DMS114 treated with DMSO at 0.1 percent for 48 hours (cell line): Measurements from ENCODE around the gene CYP4F12.

Experiments used
- DNase-seq: peaks from one replicate; lab custom pipeline; 2025; ENCODE audit not compliant: unreplicated experiment; lab: John Stamatoyannopoulos, UW

Gene CYP4F12

DNA sequence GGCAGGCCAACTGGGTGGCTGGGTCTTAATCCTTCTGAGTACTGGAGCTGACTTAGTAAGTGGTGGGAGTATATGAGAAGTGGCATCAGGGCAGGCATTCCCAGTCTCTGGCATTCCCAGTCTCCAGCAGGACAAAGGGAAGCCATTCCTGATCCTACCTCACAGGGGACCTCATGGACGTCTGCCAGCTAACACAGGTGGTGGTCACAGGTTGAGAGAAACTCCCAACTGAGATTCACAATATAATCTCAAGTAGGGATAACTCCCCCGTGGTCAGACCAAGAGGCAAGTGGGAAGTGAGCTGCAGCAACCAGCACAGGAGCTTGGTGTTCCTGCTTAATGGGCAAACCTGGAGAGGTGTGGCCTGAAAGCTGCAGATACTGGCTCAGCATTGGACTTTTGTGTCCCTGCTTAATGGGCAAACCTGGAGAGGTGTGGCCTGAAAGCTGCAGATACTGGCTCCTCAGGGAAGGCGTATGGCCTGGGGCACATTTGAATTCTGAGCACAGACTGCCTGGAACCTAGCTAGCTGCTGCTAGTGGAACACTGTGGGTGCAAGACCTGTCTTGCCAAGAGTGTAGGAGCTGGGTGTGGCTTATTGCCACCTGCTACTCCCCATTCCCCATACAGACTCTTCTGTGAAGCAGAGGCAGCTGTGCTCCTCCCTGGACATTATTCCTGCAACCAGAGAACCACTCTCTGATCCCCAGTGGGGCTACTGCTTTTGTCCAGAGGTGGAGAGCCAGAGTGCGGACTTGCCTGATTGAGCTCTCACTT, 29.1 kb downstream of the CYP4F12 start:
- no peak for DNase-seq

DNA sequence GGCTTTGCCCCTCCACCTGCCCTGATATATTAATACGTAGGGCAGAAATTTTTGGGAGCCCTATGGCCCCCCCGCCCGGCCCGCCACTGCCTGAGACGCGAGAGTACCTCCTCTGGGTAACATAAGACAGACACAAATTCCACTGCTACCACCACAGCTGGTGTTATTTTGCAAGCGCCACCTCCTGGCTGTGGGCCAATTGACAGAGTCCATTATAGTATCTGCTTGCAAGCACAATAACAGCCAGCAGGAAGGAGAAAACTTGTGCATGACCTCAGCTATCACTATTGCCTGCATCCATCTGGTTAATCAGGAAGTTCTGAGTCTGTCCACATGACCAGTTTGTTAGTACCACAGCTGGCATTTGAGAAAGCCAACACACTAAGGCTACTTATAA, 29.6 kb downstream of the CYP4F12 start:
- no peak for DNase-seq

DNA sequence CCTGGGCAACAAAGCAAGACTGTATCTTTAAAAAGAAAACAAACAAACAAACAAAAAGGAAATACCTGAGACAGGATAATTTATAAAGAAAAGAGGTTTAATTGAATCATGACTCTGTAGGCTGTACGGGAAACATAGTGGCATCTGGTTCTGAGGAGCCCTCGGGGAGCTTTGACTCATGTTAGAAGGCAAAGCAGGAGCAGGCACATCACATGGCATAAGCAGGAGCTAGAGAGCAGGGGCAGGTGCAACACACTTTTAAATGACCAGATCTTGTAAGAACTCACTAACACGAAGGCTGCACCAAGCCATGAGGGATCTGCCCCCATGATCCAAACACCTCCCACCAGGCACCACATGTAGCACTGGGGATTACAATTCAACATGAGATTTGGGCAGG, 41.8 kb downstream of the CYP4F12 start:
- no peak for DNase-seq

DNA sequence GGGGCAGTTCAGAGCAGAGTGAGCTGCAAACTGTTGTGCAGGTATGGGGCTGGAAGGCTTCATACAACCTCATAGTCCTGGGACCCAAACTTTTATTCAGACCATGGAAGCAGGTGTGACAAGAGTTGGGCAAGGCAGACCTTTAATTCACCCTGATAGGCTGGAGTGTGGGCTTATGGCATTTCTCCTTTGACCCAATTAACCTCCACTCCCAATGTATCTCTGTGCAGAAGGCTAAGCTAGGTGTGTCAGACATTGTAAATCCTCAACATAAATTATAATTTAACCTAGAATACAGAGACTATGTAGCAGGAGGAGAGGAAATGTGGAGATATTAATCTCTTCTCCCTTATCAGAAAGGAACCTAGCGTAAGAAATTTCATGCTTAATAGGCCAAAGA, 42.8 kb downstream of the CYP4F12 start:
- no peak for DNase-seq

DNA sequence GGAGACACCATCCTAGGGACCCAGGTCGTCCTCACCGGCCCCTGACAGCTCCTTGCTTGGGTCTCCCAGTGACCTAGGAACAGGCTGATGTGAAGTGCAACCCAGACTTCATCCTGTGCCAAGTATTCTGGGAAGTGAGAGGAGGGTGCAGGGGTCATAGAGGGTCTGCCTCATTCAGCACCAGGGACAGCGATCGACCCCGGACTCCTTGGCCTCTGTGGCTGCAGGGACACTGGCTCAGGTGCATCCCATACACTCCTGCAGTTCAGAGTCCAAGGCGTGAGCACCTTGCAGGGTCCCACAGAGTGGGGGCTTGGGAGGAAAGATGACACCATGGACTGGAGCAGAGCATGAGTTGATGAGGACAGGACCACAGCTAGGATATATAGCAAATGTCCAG, 44.9 kb downstream of the CYP4F12 start:
- DNase-seq = no peak

- DNase-seq = no peak
Measured at GRCh38 chr19:15721268-15721667, 48.4 kb downstream of the CYP4F12 start.

GRCh38 chr19:15722956-15723355, 50.1 kb downstream of the CYP4F12 start:
- no peak for DNase-seq

DNA sequence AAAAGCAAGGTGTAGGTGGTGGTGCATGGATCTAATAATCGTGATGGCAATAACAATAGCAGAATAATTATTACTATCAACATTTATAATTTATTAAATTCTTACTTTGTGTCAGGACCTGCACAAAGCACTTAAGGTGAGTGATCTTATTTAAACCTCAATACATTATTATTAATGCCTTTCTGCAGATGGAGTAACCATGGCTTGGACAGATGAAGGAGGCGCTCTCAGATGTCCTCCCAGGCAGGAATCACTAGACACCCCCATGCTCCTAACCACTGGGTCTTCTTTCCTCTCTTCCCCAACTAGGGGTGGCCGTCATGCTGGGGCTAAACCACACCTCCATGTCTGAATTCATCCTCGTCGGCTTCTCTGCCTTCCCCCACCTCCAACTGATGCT, 54.8 kb downstream of the CYP4F12 start, which contains the start of gene OR10H2:
Gene OR10H2 (plus strand): TSS at position 301 of the 400 bp plus-strand sequence. CDS start 20 bp downstream, at position 321.
- DNase-seq = no peak

DNA sequence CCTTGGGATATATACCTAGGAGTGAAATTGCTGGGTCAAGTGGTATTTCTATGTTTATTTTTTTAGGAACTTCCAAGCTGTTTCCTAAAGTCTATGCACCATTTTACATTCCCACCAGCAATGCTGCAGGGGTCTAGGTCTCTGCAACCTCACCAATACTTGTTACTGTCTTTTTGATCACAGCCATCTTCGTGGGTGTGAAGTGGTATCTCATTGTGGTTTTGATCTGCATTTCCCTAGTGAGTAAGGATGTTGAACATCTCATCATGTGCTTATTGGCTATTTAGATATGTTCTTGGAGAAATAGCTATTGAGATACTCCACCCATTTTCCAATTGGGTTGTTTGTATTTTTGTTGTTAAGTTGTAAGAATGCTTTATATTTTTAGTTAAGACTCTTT, 57.7 kb downstream of the CYP4F12 start:
- DNase-seq = no peak

- DNase-seq = no peak
Measured at GRCh38 chr19:15732388-15732787, 59.5 kb downstream of the CYP4F12 start.

- no peak for DNase-seq
Measured at GRCh38 chr19:15733895-15734294, 61.0 kb downstream of the CYP4F12 start.

GRCh38 chr19:15737722-15738121, 64.8 kb downstream of the CYP4F12 start, which contains the start of gene OR10H3:
OR10H3 (plus strand) TSS chr19:15737985; CDS start chr19:15741393, 3,408 bp downstream.
- DNase-seq = no peak

- no peak for DNase-seq
Measured at GRCh38 chr19:15740785-15741184, 67.9 kb downstream of the CYP4F12 start.
